ENCODE data around the gene HECW1. TPM values are rescaled to one million over a fixed set of nuclear protein-coding genes. Genes with fewer than 3 reads are reported as not detected.

The HECW1 gene
- total and polyA plus RNA-seq, 2 of the 8 experiments (the other 6 are each of a cell fraction or from before 2014, with no cell fraction given) = 2.9 to 12.7 TPM

DNA sequence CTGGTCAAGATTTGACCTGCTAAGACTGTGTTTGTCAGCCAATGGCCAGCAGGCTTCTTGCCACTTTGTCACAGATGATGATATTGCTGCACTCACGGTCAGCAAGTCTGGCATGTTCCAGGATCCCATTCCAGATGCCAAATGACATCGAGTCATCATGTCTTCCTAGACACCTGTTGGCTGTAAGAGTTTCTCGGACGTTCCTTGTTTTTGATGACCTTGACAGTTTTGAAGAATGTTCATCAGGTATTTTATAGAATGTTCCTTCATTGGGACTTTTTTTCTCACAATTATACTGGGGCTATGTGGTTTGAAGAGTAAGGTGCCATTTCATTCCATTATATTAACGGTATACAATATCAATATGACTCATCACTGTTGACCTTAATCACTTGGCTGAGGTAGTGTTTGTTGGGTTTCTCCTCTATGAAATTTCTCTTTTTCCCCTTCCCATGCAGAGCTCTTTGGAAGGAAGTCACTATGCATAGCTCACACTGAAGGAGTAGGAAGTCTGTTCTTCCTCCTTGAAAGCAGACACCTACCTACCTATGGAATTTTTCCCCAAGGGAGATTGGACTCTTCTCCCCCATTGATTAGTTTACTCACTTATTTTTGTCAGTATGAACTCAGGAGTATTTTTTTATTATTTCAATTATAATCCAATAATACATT lies 31.6 kb downstream of the HECW1 start:
- H3K27me3 ChIP-seq (replicated peaks in 1 of 4; ENCODE audit: control insufficient read depth in 3 of 4, extremely low read depth in 1 of 4, insufficient read depth in 3 of 4, low read length in 3 of 4) = no peaks in the 10 kb centered on the region
- no peak overlapping the region for H2BK5ac ChIP-seq (ENCODE audit: low read depth, low read length)
- TF ChIP-seq BCL11A (IDR thresholded peaks at IDR 0.05; ENCODE audit: low read depth in 2 of 2, low read length in 2 of 2) = no peak
- TF ChIP-seq CREB1 (IDR thresholded peaks at IDR 0.05) = no peak
- no peak for TF ChIP-seq GTF2F1 (IDR thresholded peaks at IDR 0.05; ENCODE audit: borderline replicate concordance, low read depth, low read length)
- no peak for TF ChIP-seq CTCF (IDR thresholded peaks at IDR 0.05; ENCODE audit: control extremely low read depth in 1 of 3, insufficient read depth in 1 of 3, low read depth in 1 of 3, low read length in 3 of 3)
- TF ChIP-seq, protein P1, sequence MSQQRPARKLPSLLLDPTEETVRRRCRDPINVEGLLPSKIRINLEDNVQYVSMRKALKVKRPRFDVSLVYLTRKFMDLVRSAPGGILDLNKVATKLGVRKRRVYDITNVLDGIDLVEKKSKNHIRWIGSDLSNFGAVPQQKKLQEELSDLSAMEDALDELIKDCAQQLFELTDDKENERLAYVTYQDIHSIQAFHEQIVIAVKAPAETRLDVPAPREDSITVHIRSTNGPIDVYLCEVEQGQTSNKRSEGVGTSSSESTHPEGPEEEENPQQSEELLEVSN (IDR thresholded peaks at IDR 0.05) = no peak
- peaks cover 2% of the 10 kb centered on the region; the same call in 1 of the 2 replicates for H3K79me1 ChIP-seq (ENCODE audit: low read depth, low read length)
- H3K23me2 ChIP-seq (ENCODE audit: low read depth, low read length) = no peaks in the 10 kb centered on the region
- H3K4me3 ChIP-seq (ENCODE audit: extremely low read depth in 1 of 4, insufficient read depth in 2 of 4, low read depth in 3 of 4, low read length in 4 of 4) = no peak overlapping the region
- H4K20me1 ChIP-seq (replicated peaks in 1 of 2; ENCODE audit: control insufficient read depth in 1 of 2, insufficient read depth in 2 of 2, low read length in 2 of 2) = no peaks in the 10 kb centered on the region
- H3K4me1 ChIP-seq (replicated peaks in 1 of 4; ENCODE audit: control insufficient read depth in 3 of 4, insufficient read depth in 4 of 4, low read length in 3 of 4) = peaks cover 0 to 12% (median 4%) of the 10 kb centered on the region in 4 experiments; a peak in 6 of 7 replicates
- 93% methylated on average over 5 of the region's 5 CpGs; no CpG with 5 or more reads in 1 of the 2 experiments for WGBS, 2 experiments (ENCODE audit: extremely low coverage in 1 of 2, insufficient coverage in 1 of 2, insufficient read length in 1 of 2, insufficient replicate concordance in 2 of 2, low coverage in 1 of 2, low lambda C conversion rate in 2 of 2, missing lambda C conversion rate in 1 of 2)
- no peak overlapping the region for H3K4me2 ChIP-seq (ENCODE audit: insufficient read depth in 1 of 2, low read depth in 2 of 2, low read length in 2 of 2)
- H3K9ac ChIP-seq (replicated peaks in 1 of 4; ENCODE audit: extremely low read depth in 1 of 4, low read depth in 3 of 4, low read length in 3 of 4) = no peak overlapping the region
- no peaks in the 10 kb centered on the region for H3K36me3 ChIP-seq (ENCODE audit: control insufficient read depth in 2 of 4, insufficient read depth in 4 of 4, low read length in 3 of 4)
- H4K91ac ChIP-seq (replicated peaks; ENCODE audit: insufficient read length, low read length) = peak overlapping the region; percentile 56
- H3K14ac ChIP-seq (ENCODE audit: insufficient read length) = no peak overlapping the region
- H3K18ac ChIP-seq (ENCODE audit: extremely low read depth, low read length) = no peak overlapping the region
- no peak overlapping the region for H2AFZ ChIP-seq (ENCODE audit: low read length)
- no peak overlapping the region for H3K23ac ChIP-seq (ENCODE audit: insufficient read length)
- H2BK120ac ChIP-seq (replicated peaks; ENCODE audit: low read depth, low read length) = no peak overlapping the region
- H3K79me2 ChIP-seq (ENCODE audit: control insufficient read depth in 1 of 2, insufficient read depth in 2 of 2, low read length in 2 of 2) = no peaks in the 10 kb centered on the region
- H4K5ac ChIP-seq (ENCODE audit: insufficient read length, low read depth, low read length) = no peak overlapping the region
- no peak overlapping the region for H3K27ac ChIP-seq (ENCODE audit: low read depth, low read length)
- H2BK15ac ChIP-seq (ENCODE audit: low read length) = no peak overlapping the region
- FAIRE-seq (peak; percentile 7), DNase-seq (ENCODE audit: low read depth in 1 of 2, low spot score in 2 of 2) (no peak)
- CTCF ChIA-PET (ENCODE audit: partially characterized antibody) = interaction anchor here (0.6 to 1.4 kb wide), 3 partner anchors 8 to 248 kb away, joined by 3 to 4 read pairs (median 3); no protein-coding TSS in a partner anchor
- H2BK12ac ChIP-seq (ENCODE audit: low read depth, low read length) = 0 out of 2 replicates have a peak overlapping the region, but pooled peaks have one; percentile 1
- POLR2A ChIA-PET (ENCODE audit: partially characterized antibody) = interaction anchor here (1.7 kb wide), 1 partner anchor 8 kb away, joined by 3 read pairs; no protein-coding TSS in a partner anchor
- H2BK20ac ChIP-seq (ENCODE audit: low read length) = no peak overlapping the region
- H2AK5ac ChIP-seq (ENCODE audit: low read depth, low read length) = peak overlapping the region; percentile 1; the same call in 1 of the 2 replicates
- H3K56ac ChIP-seq (replicated peaks; ENCODE audit: insufficient read length, low read depth, low read length) = no peak overlapping the region
- no peaks in the 10 kb centered on the region for H3K9me3 ChIP-seq (ENCODE audit: insufficient read depth in 2 of 2, low read depth in 1 of 2, low read length in 1 of 2)
- H4K8ac ChIP-seq (ENCODE audit: extremely low read depth, insufficient read depth, low read length) = no peak overlapping the region
- H3K4ac ChIP-seq (replicated peaks; ENCODE audit: insufficient read length, low read depth, low read length) = peak overlapping the region; percentile 55

All from H1 (cell line).